Hepatic stellate cell (primary cell): ENCODE results near the gene ARL13B.
A peak's percentile ranks its signal among the peaks of the same experiment; 100 is the strongest.
"Not testable (repeated sequence)": the region's sequence is repeated elsewhere in the genome, so short reads cannot be mapped to it uniquely, and the experiment has no call there.

Experiments used
- DNase-seq: peaks from one replicate; pipeline ENCODE4 v3.0.0; 2011; ENCODE audit warnings: low spot score

The ARL13B gene

GRCh38 chr3:93979850-93980676 lies at the start of gene ARL13B:
Gene ARL13B (plus strand): TSS chr3:93980155. CDS start chr3:93980424, 269 bp downstream.
- peak; percentile 96 for DNase-seq

- DNase-seq: no peak
These were observed 48.2 kb upstream of the ARL13B start for GRCh38 chr3:93931597-93932229.

GRCh38 chr3:93934366-93935046 lies 45.4 kb upstream of the ARL13B start:
- no peak for DNase-seq

DNA sequence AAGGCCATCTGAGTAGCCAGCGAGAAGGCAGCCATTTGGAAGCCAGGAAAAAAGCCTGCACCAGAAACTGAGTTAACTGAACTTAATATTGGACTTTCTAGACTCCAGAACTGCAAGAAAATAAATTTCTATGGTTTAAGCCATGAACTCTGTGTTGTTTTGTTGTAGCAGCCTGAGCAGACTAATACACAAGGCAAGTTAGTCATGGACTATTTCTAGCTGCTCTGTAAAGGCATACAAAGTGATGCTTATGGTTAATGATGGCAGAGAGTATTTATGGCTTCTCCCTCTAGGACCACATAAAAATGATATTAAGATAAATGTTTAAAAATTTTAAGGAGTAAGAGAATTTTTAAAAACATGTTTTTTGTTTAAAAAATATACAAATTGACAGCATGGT lies 43.4 kb upstream of the ARL13B start:
- DNase-seq: no peak

GRCh38 chr3:93937485-93937884 lies 42.5 kb upstream of the ARL13B start:
- DNase-seq: not testable (repeated sequence)

DNA sequence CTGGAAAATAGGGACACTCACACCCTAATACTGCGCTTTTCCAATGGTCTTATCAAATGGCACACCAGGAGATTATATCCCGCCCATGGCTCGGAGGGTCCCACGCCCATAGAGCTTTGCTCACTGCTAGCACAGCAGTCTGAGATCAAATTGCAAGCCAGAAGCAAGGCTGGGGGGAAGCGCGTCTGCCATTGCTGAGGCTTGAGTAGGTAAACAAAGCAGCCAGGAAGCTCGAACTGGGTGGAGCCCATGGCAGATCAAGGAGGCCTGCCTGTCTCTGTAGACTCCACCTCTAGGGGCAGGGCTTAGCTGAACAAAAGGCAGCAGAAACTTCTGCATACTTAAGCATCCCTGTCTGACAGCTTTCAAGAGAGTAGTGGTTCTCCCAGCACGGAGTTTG lies 30.0 kb upstream of the ARL13B start:
- not testable (repeated sequence) for DNase-seq

DNA sequence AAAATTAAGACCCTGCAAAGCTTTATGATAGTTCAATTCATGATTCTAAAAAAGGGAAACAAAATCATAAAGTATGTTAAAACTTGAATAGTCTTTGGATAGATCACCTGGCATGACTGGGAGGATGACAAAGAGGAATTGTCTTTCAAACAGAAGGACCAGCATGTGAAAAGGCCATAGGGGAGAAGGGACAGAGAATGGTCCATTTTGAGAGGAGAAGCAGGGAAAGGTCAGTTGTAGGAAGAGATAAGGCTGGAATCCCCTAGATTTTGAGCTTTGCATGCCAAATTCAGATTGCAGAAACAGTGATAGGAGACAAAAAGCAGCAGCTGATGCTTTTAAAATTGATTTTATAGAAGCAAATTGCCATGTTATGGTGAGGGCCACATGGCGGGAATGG lies 18.9 kb upstream of the ARL13B start:
- no peak for DNase-seq

- no peak for DNase-seq
These were observed 18.5 kb upstream of the ARL13B start for GRCh38 chr3:93961489-93961888.

DNA sequence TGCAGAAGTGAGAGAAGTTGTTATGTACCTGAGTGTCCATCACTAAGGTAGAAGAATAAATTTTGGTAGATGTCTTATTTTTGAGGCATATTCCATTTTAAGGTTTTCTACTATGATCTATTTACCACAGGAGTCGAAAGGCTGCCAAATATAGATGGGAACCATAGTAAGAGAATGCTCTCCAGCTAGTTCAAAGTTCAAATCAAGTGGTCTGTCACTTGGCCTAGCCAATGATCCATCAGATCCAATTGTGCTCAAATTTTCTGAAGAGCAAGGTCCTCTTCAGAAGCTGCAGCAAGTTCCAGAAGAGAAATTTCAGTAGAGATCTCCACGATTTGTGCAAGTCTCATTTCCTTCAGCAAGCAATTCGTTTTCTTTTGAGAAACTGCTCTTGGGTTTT lies 17.2 kb upstream of the ARL13B start:
- DNase-seq: no peak

DNA sequence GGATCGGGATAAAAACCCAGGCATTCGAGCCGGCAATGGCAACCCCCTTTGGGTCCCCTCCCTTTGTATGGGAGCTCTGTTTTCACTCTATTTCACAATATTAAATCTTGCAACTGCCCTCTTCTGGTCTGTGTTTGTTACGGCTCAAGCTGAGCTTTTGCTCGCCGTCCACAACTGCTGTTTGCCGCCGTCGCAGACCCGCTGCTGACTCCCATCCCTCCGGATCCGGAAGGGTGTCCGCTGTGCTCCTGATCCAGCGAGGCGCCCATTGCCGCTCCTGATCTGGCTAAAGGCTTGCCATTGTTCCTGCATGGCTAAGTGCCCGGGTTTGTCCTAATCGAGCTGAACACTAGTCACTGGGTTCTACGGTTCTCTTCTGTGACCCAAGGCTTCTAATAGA lies 14.8 kb upstream of the ARL13B start:
- DNase-seq: not testable (repeated sequence)

GRCh38 chr3:93969443-93969842 lies 10.5 kb upstream of the ARL13B start:
- peak; percentile 19 for DNase-seq

DNA sequence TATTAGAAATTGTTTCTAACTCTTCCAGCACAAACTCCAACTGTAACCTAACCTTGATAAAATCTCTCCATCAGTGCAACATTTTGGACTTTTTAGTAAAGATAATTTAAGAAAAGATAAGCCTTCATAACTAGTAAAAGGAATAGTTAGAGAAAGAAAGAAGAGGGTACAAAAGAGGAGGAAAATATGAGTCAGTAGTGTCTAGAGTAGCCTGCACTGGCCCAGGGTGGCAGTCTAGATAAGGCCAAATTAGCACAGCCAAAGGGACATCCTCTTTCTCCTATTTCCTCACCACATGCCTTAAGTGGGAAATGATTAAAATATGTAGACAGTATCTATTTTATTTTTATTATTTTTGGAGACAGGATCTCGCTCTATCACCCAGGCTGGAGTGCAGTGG lies 10.0 kb upstream of the ARL13B start:
- DNase-seq: no peak

DNA sequence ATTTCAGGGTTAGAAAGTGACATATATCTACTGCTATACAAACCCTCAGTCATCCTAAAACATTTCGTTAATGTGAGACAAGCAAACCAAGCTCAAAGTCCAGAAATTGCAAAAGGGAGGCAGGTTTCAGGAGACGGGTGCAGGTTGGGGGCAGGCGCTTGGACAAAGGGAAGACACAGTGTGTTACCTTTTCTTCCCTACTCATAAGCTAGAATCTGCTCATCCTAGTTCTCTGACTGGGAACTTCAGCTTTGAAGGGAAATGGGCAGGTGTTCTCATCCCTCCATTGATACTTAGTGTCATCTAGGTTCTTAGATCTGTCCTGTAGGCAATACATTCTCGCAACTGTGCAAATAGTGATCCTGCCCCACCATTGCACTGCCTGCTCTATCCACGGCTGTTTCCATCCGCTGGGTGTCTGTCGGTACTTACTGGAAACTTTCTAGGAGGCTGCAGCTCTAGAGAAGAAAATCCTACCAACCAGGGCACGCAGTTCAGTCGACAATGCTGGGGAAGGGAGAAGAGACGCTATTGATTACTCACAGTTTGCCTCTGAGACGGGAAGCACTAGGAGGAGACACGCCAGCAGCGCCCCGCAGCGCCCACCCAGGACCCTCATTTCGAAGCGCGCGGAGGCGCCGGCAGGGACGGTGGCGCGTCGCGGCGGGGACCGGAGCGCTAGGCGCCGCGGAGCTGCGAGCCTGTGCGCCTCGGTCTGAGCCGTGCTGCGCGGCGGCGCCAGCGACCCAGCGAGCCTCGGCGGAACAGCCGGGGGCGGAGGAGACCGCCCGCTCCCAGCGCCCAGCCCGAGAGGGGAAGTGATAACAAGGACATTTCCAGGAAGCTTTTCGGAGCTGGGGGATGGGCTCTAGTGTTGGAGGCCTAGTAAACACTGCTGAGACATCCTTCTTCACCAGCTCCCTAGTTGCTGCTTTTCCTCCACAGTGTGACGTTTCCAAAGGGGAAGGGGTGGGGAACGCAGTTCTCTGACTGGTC lies 6.5 kb upstream of the ARL13B start, which contains the start of gene PROS1:
TSS of gene PROS1 (minus strand) at position 766 of the 996 bp plus-strand sequence. CDS start at position 619, 147 bp downstream.
- DNase-seq: peak; percentile 60

DNA sequence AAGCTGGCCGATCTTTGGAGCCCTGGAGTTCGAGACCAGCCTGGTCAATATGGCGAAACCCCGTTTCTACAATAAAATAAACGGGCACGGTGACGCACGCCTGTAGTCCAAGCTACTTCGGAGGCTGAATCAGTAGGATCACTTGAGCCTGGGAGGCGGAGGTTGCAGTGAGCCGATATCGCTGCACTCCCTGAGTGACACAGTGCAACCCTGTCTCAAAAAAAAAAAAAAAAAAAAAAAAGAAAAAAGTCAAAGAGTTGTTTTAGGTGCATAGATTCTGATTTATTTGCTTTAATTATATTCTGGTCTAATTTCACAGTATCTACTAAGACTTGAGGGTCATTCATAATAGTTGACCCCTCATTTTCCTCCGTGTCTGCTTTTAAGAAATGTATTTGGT lies 1.7 kb downstream of the ARL13B start:
- no peak for DNase-seq

- DNase-seq: no peak
These were observed 3.5 kb downstream of the ARL13B start for GRCh38 chr3:93983408-93983807.

DNA sequence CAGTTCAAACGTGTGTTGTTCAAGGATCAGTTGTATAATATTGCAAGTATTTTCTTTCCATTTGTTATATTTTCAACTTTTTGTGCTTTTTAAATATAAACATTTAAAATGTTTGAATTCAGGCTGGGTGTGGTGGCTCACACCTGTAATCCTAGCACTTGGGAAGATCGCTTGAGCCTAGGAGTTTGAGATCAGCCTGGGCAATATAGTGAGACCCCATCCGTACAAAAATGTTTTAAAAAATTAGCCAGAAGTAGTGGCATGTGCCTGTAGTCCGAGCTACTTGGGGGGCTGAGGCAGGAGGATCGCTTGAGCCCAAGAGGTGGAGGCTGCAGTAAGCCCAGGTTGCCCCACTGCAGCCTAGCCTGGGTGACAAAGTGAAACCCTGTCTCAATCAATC lies 4.7 kb downstream of the ARL13B start:
- no peak for DNase-seq

DNA sequence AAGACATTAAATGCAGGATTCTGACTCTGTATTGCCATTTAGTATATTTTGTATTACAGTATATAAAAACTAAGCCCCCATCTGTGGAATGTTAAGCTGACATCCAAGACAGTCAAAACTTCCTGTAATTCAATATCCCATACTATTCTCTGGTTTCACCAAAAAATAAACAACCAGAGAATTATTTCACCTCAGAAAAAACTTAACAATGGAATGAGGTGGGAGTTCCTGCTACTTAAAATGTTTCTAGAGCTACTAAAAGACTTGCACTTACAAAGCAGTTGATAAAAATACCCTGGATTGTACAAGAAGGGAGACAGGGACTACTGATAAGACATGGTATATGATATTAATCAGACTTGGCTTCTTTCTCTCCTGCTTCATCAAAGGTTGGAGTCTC lies 8.3 kb downstream of the ARL13B start:
- DNase-seq: no peak

- DNase-seq: no peak
These were observed 8.8 kb downstream of the ARL13B start for GRCh38 chr3:93988764-93989163.

GRCh38 chr3:93989241-93989640 lies 9.3 kb downstream of the ARL13B start:
- no peak for DNase-seq

DNA sequence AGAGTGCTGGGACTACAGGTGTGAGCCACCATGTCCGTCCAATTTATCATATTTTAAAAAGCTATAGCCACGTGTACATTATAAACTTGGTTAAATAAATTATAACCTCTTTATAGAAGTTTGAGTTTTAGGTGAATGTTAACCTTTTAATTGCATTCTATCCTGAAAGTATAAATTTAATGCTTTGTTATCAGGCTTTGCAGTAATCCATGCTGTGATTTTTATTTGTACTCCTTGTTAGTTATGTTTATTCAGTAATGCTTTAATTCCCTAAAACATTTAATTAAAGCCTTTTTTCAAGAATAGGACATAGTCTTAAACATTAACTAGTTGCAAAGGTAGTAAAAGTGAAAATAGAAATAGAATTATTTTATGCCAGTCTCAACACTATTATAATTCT lies 11.7 kb downstream of the ARL13B start:
- DNase-seq: no peak

- DNase-seq: no peak
These were observed 12.3 kb downstream of the ARL13B start for GRCh38 chr3:93992207-93992606.

DNA sequence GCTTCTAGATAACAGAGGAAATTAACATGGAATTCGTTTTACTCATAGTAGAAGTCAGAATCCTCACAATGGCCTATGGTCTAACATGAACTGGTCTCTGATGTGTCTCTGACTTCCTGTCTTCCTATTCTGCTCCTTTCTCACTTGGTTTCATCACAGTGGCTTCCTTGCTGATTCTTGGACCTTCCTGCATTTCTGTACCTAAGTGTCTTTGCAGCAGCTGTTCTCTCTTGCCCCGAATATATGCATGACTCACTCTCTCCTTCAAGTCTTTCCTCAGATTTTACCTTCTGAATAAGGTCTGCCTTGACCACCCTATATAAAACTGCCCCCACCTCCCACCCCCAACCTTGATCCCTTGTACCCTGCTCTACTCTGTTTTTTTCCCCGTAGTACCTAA lies 14.1 kb downstream of the ARL13B start:
- DNase-seq: no peak
